Right renal pelvis (tissue), 4 donors: ENCODE results near the gene TMEM252. TPM values are rescaled to one million over a fixed set of nuclear protein-coding genes. Genes with fewer than 3 reads are reported as not detected.
A peak's percentile ranks its signal among the peaks of the same experiment; 100 is the strongest.

Experiments used
- DNase-seq, 4 donors: peaks; one replicate each; pipeline ENCODE4 v3.0.0-alpha.2; 2013; ENCODE audit warnings: low read depth in 4 of 4, low spot score in 3 of 4, missing footprints in 1 of 4
- polyA plus RNA-seq, 4 donors: library from polyadenylated mRNA; unstranded; fragments of 120-200 nt; gene quantifications; one replicate each; pipeline ENCODE4 v1.2.1, GENCODE V29; 2013; ENCODE audit not compliant: insufficient read length in 4 of 4

The TMEM252 gene
- polyA plus RNA-seq, 4 donors = 5.1 to 13.5 (median 9.2) TPM

DNA sequence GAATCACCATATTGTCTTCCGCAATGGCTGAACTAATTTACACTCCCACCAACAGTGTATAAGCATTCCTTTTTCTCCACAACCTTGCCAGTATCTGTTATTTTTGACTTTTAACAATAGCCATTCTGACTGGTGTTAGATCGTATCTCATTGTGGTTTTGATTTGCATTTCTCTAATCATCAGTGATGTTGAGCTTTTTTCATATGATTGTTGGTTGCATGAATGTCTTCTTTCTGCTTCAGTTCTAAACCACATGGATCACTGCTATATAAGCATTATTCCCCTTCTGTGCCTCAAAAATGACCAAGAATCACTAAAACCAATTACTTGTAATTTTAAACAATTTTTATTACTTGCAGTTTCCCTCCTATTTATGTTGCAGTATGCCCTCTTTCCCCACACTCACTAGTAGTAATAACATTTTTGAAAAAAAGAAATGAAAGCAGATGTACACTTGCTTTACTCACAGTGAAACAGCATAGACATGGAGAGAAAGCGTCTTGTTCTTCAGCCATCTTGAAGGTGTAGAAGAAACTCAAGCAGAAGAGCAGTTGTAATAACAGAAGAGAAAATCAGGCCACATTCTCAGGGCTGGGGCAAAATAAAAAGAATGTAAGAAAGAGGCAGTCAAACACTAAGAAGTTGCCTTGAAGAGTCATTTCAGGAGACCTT is 4.5 kb upstream of the TMEM252 start:
- DNase-seq = no peak

DNA sequence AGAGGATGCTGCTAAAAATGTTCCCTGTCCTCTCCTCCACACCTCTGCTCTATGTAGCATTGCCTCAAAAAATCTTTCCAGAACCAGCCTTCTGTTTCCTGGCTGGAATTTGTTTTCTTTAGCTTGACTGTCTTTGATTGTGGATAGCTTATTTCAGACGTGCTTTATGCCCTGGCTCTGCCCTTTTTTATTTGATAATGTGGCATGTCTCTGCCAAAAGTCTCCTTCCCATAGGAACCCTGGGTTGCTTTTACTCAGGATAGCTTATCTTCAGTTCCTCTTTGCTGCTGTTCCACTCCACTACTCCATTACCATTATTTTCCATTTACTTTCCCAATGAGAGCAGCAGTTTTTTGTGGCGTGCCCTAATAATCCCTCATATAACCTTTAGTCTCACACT is 885 bp upstream of the TMEM252 start:
- DNase-seq = no peak

DNA sequence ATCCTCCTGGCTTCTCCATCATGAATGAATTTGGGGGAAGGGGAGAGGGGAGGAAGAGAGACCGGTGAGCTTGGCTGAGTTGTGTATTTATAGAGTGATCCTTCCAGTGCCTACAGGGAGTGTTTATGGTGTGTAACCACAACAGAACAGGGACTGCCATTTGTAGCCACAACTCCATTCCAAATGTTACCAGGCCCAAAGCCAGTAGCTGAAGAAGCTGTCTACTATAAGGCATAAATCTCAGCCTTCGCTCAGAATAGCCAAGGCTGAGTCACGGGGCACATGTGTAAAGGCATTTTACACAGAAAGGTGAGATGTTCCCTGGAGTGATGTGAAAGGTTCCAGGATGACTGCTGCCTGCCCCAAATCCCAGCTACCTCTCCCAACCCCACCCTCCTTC is 2.5 kb downstream of the TMEM252 start:
- DNase-seq = no peak

DNA sequence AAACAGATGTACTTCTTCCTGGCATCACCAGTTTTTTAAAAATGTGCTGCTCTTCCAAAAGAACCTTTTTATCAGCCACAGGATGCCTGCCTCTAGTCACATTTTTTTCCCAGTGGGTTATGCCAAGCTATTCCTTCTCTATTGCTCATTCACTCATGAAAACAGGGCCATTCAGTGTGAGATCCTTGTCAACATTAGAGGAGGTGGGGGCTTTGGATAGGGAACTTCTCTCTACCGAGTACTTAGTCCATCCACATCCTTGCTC is 3.1 kb downstream of the TMEM252 start:
- DNase-seq = no peak

DNA sequence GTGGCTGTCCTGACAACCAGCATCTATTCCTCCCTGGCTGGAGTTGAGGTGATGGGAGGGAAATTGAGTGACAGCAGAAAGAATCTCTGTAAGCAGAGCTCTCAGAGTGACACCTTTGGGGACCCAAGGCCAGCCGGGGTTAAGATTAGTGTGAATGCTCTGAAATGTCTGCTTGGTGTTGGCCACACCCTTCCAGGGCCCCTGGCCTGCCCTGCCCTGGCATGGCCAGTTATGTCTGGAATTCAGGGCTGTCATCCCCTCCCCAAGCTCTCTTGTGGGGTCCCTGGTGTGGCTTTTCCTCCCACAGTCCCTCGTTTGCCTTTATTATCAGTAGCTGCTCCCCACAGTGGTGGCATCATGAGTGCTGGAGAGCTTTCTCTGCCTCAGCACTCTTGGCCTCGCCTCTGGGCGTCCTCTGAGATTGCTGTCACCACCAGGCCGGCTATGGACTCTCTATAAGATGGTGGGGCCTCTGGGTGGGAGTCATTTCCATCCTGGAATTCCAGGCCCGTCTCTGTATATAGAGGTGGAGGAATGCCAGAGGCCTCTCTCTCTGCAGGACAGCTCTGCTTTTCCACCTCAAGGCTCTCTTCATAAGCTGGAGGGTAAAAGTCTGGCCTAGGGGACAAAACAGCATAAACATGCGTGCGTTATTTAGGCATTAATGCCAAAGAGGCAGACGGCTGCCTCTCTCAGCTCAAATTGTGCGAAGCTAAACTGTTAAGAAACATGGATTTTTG is 3.6 kb downstream of the TMEM252 start:
- DNase-seq = no peak

DNA sequence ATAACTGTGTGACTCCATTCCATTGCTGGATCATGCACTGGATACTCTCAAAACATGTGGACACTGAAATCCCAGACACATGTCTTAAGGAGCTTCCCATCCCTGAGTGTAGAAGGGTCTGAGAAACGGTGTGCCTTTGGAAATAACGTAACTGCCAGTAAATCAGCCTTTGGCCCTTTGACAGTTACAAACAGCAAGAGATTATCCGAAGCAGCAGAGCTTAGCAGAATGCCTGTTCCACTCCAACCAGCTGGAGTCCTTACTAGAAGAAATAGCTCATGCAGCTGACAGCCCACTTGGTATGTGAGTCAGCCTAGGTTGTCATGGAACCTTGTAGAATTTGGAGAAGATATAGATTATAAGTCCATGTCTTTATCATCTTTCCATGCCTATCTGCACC is 7.0 kb downstream of the TMEM252 start:
- DNase-seq = peak in 1 of 4 donors; percentile 46

DNA sequence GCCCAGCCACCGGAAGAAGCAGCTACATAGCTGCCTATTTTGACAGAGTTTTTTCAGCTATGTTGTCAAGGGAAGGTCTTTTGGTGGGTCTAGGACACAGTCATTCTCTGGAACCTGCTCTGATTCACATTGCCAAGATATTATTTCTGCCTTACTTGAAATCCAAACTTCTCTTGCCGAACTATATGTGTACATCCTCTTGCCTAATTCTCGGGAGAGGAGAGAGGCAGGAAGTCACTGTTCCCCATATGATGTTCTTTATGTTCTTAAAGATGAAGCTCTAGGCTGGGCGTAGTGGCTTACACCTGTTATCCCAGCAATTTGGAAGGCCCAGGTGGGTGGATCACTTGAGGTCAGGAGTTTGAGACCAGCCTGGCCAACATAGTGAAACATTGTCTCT is 8.6 kb downstream of the TMEM252 start:
- no peak for DNase-seq

DNA sequence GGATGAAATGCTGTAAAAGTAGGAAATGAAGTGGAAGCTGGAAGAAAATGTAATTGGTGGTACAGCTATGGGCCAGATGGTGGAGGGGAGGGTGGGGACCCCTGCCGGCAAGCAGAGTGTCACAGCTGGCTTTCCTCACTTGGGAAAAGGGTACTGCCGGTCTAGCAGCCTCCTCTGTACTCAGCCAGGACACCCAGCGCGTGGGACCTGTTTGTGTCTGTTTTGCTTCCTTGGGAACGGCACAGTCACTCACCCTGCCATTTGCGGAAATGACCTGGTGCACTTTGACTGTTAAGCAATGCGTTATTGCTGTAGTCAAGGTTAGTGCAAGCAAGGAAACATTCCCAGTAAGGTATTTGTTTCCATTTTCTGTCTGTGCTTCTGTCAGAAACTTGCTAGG is 10.1 kb downstream of the TMEM252 start:
- DNase-seq = peak in 3 of 4 donors; percentile 41 to 76 (median 74)

DNA sequence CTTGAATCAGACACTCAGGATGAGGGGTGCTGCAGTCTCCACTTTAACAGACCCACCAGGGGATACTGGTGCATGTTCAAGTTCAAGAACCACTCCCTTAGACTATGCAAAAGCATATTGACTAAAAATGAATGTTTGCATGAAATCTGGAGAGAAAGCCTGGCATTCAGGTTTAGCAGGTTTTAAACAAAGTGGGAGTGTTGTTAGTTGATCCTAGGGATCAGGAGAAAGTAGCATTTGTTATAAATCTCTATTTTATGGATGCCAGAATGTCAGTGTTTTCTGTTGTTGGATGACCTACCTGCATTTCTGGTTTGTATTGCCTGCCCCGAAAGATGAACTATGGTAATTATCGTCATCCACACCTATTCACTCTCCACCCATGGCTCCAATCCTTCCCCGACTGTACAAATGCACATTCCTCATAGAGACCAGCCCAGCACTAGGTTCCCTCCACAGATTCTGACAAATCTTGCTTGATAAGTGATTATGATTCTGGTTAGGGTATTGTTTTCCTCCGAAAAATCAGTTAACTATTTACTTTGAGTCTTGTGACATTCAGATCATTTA is 17.2 kb downstream of the TMEM252 start:
- no peak for DNase-seq

DNA sequence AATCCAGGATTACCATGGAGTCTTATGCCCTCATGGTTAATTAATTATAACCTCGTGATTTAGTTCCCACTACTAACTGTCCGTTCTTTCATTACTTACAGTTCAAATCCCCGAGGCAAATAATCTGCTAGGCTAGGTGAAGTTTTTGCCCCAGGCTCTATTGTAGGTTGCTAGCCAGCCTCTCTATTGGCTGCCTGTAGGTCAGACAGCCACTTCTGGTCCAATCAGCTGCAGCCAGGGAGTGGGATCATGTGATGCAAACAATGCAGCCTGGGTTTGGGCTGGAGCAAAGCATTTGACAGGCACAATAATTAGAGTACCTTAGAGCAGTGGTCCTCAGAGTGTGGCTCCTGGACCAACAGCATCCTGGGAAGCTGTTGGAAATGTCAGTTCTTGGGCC is 17.7 kb downstream of the TMEM252 start:
- no peak for DNase-seq

DNA sequence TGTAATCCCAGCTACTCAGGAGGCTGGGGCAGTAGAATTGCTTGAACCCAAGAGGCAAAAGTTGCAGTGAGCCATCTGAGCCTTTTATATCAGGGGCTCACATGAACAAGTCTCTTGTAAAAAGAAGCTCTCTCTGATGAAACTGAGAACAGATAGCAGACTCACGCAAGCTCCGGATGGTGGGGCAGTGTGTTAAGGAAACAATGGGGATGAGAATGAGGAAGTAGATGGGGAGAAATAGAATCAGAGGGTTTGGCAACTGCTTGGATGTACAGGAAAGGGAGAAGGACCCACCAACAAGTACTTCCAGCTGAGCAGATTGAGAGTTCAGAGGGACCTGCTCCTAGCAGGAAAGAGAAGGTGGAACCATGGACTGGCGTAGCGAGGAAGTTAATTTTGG is 18.6 kb downstream of the TMEM252 start:
- DNase-seq = no peak

DNA sequence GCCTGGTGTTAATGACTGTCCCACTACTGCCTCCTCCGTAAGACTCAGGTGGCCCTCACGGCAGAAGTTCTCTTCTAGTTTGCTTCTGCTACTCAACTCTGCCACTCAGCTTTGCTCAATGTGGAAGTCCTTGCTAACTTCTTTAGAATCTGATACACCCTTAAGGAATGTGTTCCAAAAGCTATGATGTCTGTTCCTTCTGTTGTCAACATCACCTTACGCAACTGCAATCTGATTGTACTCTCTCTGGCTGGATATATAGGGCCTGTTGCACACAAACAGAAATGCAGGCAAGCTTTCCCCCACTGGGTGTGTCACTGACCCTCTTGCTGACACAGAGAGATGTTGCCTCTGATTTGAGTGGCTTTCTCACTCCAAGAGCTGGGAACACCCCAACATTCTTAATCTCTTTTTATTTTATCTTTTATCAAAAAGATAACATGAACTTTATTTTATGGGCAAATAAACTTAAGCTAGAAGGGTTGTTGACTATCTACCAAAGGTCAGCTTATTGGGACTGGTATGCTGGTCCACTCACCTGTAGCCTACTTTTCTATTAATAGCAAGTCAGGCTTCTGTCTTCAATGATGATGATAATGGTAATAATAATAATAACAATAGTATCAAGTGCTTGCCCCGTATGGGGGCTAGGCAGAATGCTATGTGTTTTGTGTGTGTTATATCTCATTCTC is 25.2 kb downstream of the TMEM252 start:
- DNase-seq = no peak

DNA sequence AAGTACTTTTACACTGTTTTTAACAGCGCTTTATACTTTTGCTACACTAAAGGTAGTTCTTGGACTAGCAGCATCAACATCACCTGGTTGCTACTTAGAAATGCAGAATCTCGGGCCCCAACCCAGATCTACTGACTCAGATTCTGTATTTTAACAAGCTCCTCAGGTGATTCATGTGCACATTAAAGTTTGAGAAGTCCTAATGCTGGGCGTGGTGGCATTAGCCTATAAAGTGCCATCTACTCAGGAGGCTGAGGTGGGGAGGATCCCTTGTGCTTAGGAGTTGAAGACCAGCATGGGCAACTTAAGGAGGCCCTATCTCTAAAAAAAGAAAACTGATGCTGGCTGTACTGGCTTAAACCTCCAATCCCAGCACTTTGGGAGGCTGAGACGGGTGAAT is 26.7 kb downstream of the TMEM252 start:
- no peak for DNase-seq

DNA sequence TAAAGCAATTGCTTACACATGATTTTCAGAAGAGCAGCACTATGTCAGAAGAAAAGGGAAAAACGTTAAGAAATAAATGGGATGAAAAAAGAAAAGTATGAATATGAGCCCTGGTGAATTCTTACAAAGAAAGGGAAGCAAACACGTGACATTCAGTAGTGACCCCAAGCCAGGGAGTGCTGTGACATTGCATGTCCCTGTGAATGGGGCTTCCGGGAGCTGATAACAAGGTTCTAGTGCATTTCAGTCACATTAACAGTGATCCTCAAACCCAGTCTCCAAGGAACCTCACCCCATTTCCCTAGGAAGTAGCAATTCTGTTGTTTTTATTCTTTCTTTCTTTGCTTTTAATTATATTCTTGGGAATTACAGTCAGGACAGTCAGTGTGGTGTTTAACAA is 27.3 kb downstream of the TMEM252 start:
- no peak for DNase-seq

DNA sequence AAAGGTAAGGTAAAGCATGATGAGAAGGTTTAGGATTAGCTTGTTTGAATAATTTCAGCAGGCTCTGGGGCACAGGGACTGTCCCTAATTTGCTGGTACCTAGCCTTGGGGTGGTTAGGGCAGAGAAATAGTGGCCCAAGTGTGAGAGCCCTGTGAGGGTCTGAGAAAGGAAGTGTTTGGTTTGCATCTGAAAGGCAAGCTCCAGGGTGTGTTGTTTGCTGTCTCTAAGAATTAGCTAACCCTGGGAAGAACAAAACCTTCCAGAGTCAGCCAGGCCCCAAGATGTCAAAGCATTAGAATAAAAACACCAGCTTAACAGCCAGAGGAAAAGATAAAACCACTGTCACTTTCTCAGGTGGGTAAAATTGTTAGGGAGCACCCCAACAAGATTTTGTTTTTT is 31.0 kb downstream of the TMEM252 start:
- no peak for DNase-seq

DNA sequence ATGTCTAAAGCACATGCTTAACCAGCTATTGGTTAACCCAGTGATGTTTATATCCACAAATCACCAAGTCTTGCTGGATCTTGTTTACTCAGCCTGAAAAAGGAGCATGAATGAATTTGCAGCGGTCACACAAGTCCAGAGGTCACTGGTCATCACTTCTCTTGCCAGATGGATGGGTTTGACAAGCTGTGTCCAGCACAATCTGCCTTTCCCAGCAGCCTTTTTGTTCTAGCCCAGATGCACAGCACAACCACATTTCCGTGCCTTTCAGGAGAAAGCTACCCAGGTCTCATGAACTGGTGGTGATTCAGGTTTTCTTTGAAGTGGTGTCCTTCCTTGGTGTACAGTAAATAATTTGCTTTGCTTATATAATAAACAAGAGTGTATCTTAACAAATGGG is 32.1 kb downstream of the TMEM252 start:
- DNase-seq = no peak

DNA sequence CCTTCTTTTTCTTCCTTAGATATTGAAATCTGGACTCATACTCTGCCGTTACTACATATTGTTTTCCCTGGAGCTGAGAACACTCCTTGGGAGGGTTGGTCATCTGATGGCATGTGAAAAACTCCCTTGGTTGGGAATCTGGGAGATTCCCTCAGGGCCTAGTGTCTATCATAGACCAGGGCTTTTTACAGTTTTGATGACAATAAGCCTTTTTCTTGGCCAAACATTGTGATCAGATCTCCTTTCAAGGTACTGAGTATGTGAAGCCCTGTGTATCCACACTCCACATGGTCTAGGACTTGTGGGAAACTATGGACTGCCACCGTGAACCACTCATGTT is 32.9 kb downstream of the TMEM252 start:
- DNase-seq = no peak

DNA sequence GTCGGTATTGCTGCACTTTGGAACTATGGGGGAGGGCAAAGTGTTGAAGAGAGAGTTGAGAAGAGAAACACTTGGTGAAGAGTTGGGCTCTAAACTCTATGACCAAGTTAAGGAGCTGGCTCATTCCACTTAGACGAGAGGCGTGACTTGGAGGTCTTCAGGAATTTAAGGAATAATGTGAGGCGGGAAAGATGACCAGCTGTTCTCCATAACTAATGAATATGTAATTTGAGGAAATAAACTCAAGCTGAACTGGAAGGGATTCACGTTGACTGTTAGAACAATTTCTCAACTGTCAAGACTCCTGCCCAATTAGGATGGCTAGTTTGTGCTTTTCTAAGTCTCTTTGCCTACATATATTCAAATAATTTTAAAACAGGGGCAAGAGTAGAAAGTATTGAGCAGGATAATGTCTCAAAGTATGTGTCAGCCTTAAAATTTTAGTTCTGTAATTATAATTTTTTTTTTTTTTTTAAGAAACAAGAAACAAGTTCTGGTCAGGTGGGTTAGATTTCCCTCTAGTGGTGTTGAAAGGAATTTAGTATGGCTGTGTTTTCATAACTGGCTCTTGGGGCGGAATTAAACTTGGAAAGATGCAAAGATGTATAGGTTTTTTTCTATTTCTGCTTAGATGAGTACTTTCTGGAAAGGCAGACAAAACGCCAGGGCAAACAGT is 33.4 kb downstream of the TMEM252 start:
- peak in 1 of 4 donors; percentile 40 for DNase-seq

DNA sequence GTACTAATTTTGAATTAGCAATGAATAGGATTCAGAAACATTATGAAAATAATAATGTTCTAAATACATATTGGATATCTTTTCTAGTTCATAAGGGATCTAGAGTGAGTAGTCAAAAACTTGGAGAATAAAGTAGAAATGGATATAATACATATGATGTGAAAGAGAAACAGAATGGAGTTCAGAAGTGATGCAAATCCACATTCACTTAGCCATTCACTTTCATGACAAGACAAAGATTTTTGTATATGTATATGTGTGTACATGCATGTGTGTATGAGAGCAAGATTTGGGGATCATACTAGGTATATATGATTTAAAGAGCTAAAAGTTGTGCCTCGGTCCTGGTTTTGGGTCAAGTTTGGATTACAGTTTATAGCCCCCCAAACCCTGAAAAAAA is 34.1 kb downstream of the TMEM252 start:
- DNase-seq = no peak

DNA sequence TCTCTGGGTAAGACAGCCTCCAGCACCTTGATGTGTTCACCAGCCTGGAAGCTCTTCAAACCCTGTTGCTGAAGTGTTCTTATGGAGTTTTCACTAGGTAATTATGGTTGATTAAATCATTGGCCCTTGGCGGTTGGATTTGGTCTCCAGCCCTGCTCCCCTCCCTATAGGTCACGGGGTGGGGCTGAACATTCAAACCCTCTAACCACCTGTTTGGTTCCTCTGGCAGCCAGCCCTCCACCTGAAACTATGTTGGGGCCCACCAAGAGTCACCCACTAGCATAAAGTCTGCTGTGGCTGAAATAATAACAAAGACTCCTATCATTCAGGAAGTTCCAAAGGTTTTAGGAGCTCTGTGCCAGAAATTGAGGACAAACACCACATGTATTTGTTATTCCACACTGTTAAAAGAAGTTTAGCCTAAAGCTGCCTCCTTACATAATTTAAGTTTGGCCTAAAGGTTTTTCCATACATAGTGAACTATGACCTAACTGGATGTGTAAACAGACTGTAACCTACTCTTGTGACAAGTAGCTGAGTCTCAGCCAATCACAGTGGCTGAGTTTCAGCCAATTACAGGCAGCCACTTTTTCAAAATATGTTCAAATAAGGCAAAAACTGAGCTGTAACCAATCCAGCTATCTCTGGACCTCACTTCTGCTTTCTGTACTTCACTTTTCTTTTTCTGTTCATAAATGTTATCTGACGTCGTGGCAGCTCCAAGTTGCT is 34.8 kb downstream of the TMEM252 start:
- DNase-seq = no peak

DNA sequence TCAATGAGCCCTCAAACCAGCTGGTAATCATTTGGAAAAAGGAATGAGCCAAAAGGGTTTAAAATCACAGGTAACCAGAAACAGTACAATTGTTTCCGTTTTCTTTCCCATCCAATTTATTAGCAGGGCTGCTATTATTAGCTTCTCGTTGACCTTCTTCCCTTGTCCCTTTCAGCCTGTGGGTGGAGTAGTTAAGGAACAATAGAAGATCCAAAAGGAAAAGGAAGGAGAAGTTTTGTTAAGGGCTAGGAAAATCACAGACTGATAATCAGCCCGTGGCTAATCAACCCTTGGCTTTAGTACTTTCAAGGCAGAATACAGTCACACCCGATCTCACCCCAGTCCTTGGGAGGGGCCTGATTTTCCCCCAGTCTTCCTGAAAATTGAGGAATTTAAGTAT is 38.4 kb downstream of the TMEM252 start:
- no peak for DNase-seq
